Middle frontal gyrus (tissue), 1 donor: ENCODE data around the gene ACSS3.
"Not testable (repeated sequence)": the region's sequence is repeated elsewhere in the genome, so short reads cannot be mapped to it uniquely, and the experiment has no call there.

Source experiments
- DNase-seq: peaks from one replicate; pipeline ENCODE4 v3.0.0-alpha.2; 2015; ENCODE audit warnings: low spot score; ENCODE audit errors: extremely low spot score

ACSS3 gene

GRCh38 chr12:81077686-81078441, at the start of gene ACSS3:
TSS of gene ACSS3 (plus strand) at chr12:81078079. CDS start at chr12:81078121, 42 bp downstream.
- DNase-seq = no peak

GRCh38 chr12:81034926-81035325, 43.0 kb upstream of the ACSS3 start:
- no peak for DNase-seq

- no peak for DNase-seq
Observed at GRCh38 chr12:81039231-81039630, 38.6 kb upstream of the ACSS3 start.

GRCh38 chr12:81043979-81044740, 33.7 kb upstream of the ACSS3 start:
- no peak for DNase-seq

GRCh38 chr12:81064971-81065370, 12.9 kb upstream of the ACSS3 start:
- not testable (repeated sequence) for DNase-seq

- no peak for DNase-seq
Observed at GRCh38 chr12:81070846-81071245, 7.0 kb upstream of the ACSS3 start.

- no peak for DNase-seq
Observed at GRCh38 chr12:81075539-81075938, 2.3 kb upstream of the ACSS3 start.

- no peak for DNase-seq
Observed at GRCh38 chr12:81077329-81077685, 572 bp upstream of the ACSS3 start.

GRCh38 chr12:81078469-81079196, 754 bp downstream of the ACSS3 start:
- no peak for DNase-seq

GRCh38 chr12:81079280-81080076, 1.6 kb downstream of the ACSS3 start:
- no peak for DNase-seq

- no peak for DNase-seq
Observed at GRCh38 chr12:81080431-81080983, 2.6 kb downstream of the ACSS3 start.

GRCh38 chr12:81081726-81082125, 3.8 kb downstream of the ACSS3 start:
- DNase-seq = no peak

- no peak for DNase-seq
Observed at GRCh38 chr12:81083018-81083417, 5.1 kb downstream of the ACSS3 start.

GRCh38 chr12:81083906-81084513, 6.1 kb downstream of the ACSS3 start:
- no peak for DNase-seq

- no peak for DNase-seq
Observed at GRCh38 chr12:81084811-81085350, 7.0 kb downstream of the ACSS3 start.

- DNase-seq = no peak
Observed at GRCh38 chr12:81085832-81086231, 8.0 kb downstream of the ACSS3 start.

- no peak for DNase-seq
Observed at GRCh38 chr12:81086342-81086741, 8.5 kb downstream of the ACSS3 start.

GRCh38 chr12:81088221-81088620, 10.3 kb downstream of the ACSS3 start:
- DNase-seq = no peak

GRCh38 chr12:81089412-81089811, 11.5 kb downstream of the ACSS3 start:
- DNase-seq = no peak

- DNase-seq = no peak
Observed at GRCh38 chr12:81092053-81092452, 14.2 kb downstream of the ACSS3 start.
